DND-41 (cell line): Measurements from ENCODE around the gene FARP1.

Experiments
- ATAC-seq: fragments of 200-7000 bp; cut with Tn5 transposase; 3 replicates; pipeline ENCODE4 v1.9.1; 2021; ENCODE audit warnings: low read depth; ENCODE audit not compliant: insufficient read depth
- DNase-seq: peaks from one replicate; pipeline ENCODE4 v3.0.0-alpha.2; 2020
- H2AFZ ChIP-seq: 2 replicates; pipeline ENCODE4 v1.6.0; 2012; ENCODE audit warnings: low read depth, low read length
- H3K27ac ChIP-seq: 2 replicates; pipeline ENCODE4 v1.5.1; 2012; ENCODE audit warnings: low read length, inconsistent platforms
- H3K27me3 ChIP-seq: fragments of 200-600 bp; sonication (generic); 2 replicates; pipeline ENCODE4 v1.6.0; 2012; ENCODE audit warnings: low read length, mild to moderate bottlenecking, inconsistent platforms; ENCODE audit not compliant: insufficient read depth, poor library complexity
- H3K36me3 ChIP-seq: 2 replicates; pipeline ENCODE4 v1.5.1; 2012; ENCODE audit warnings: low read length, inconsistent platforms; ENCODE audit not compliant: insufficient read depth
- H3K4me1 ChIP-seq: 2 replicates; pipeline ENCODE4 v1.5.1; 2012; ENCODE audit warnings: mild to moderate bottlenecking, low read length; ENCODE audit not compliant: insufficient read depth
- H3K4me2 ChIP-seq: 2 replicates; pipeline ENCODE4 v1.6.0; 2012; ENCODE audit warnings: mild to moderate bottlenecking, moderate library complexity, low read length, inconsistent platforms; ENCODE audit not compliant: insufficient read depth
- H3K4me3 ChIP-seq, 2 experiments: fragments of 200-600 bp in 1 of 2; shearing (Covaris generic) in 1 of 2; 2 replicates each; pipeline ENCODE4 v1.5.1; 2012 to 2016; ENCODE audit warnings: inconsistent platforms in 2 of 2, low read length in 2 of 2, mild to moderate bottlenecking in 2 of 2, low read depth in 1 of 2, moderate library complexity in 1 of 2
- H3K79me2 ChIP-seq: 2 replicates; pipeline ENCODE4 v1.6.0; 2012; ENCODE audit warnings: low read length, inconsistent platforms; ENCODE audit not compliant: insufficient read depth
- H3K9ac ChIP-seq: 2 replicates; pipeline ENCODE4 v1.6.0; 2012; ENCODE audit warnings: low read depth, mild to moderate bottlenecking, inconsistent platforms, low read length, moderate library complexity
- H3K9me3 ChIP-seq: 2 replicates; pipeline ENCODE4 v1.5.1; 2012; ENCODE audit warnings: low read length, moderate library complexity, mild to moderate bottlenecking, inconsistent platforms; ENCODE audit not compliant: insufficient read depth, severe bottlenecking
- H4K20me1 ChIP-seq: 2 replicates; pipeline ENCODE4 v1.6.0; 2012; ENCODE audit warnings: low read length; ENCODE audit not compliant: insufficient read depth
- CTCF ChIP-seq: IDR thresholded peaks from 2 replicates; pipeline ENCODE4 v1.5.1; 2012; ENCODE audit warnings: borderline replicate concordance, low read length, moderate library complexity, mild to moderate bottlenecking; ENCODE audit not compliant: poor library complexity, severe bottlenecking; ENCODE audit errors: extremely low read depth
- EZH2 ChIP-seq: IDR thresholded peaks from 3 replicates; pipeline ENCODE4 v1.6.1; 2012; ENCODE audit warnings: borderline replicate concordance, low read depth, mild to moderate bottlenecking, moderate library complexity, low read length, inconsistent platforms; ENCODE audit not compliant: severe bottlenecking

Gene FARP1

GRCh38 chr13:98405690-98406344, 262.9 kb downstream of the FARP1 start:
- Histone ChIP-seq H4K20me1 (no peaks in the 10 kb centered on the region; the same call in 1 of the 2 replicates), H3K27ac (no peak overlapping the region), H3K79me2 (no peaks in the 10 kb centered on the region), H2AFZ (no peak overlapping the region), H3K4me2 (no peak overlapping the region), H3K4me1 (no peaks in the 10 kb centered on the region), H3K9me3 (no peaks in the 10 kb centered on the region), H3K9ac (no peak overlapping the region), H3K27me3 (peaks cover 13% of the 10 kb centered on the region), H3K36me3 (no peaks in the 10 kb centered on the region), H3K4me3 (no peak overlapping the region)
- no peak for TF ChIP-seq CTCF
- no peak for TF ChIP-seq EZH2
- DNase-seq (no peak), ATAC-seq (no peak)

- H3K4me1 ChIP-seq = no peaks in the 10 kb centered on the region
- no peaks in the 10 kb centered on the region for H3K36me3 ChIP-seq
- TF ChIP-seq EZH2 (no peak), CTCF (no peak)
- H3K4me3 ChIP-seq = no peak overlapping the region
- ATAC-seq = no peak
- no peak overlapping the region for H3K9ac ChIP-seq
- no peak overlapping the region for H3K27ac ChIP-seq
- H3K4me2 ChIP-seq = no peak overlapping the region
- H2AFZ ChIP-seq = no peak overlapping the region
- H3K27me3 ChIP-seq = peaks cover 13% of the 10 kb centered on the region
- no peaks in the 10 kb centered on the region for H3K79me2 ChIP-seq
- H3K9me3 ChIP-seq = no peaks in the 10 kb centered on the region
- DNase-seq = no peak
- H4K20me1 ChIP-seq = no peaks in the 10 kb centered on the region; the same call in 1 of the 2 replicates
Measured at GRCh38 chr13:98406427-98406826, 263.5 kb downstream of the FARP1 start.

- ATAC-seq (no peak), DNase-seq (no peak)
- Histone ChIP-seq H3K36me3 (no peaks in the 10 kb centered on the region), H3K9me3 (no peaks in the 10 kb centered on the region), H2AFZ (no peak overlapping the region), H3K4me3 (no peak overlapping the region), H4K20me1 (no peaks in the 10 kb centered on the region; the same call in 1 of the 2 replicates), H3K27me3 (peaks cover 13% of the 10 kb centered on the region), H3K27ac (no peak overlapping the region), H3K9ac (no peak overlapping the region), H3K79me2 (no peaks in the 10 kb centered on the region), H3K4me2 (no peak overlapping the region), H3K4me1 (no peaks in the 10 kb centered on the region)
- TF ChIP-seq CTCF = no peak
- no peak for TF ChIP-seq EZH2
Measured at GRCh38 chr13:98406971-98407370, 264.1 kb downstream of the FARP1 start.

GRCh38 chr13:98407575-98407974, 264.7 kb downstream of the FARP1 start:
- Histone ChIP-seq H3K9ac (no peak overlapping the region), H4K20me1 (no peaks in the 10 kb centered on the region; the same call in 1 of the 2 replicates), H3K9me3 (no peaks in the 10 kb centered on the region), H3K4me1 (no peaks in the 10 kb centered on the region), H3K79me2 (no peaks in the 10 kb centered on the region), H3K4me2 (no peak overlapping the region), H2AFZ (no peak overlapping the region), H3K4me3 (no peak overlapping the region), H3K27me3 (peaks cover 13% of the 10 kb centered on the region), H3K27ac (no peak overlapping the region), H3K36me3 (no peaks in the 10 kb centered on the region)
- ATAC-seq (no peak), DNase-seq (no peak)
- no peak for TF ChIP-seq EZH2
- TF ChIP-seq CTCF = no peak
